Neural crest cell (in vitro differentiated cells): ENCODE data around the gene GPSM3. TPM values are rescaled to one million over a fixed set of nuclear protein-coding genes. Genes with fewer than 3 reads are reported as not detected.

Experiments used
- DNase-seq: peaks from one replicate; pipeline ENCODE4 v3.0.0; 2021; ENCODE audit warnings: low read depth, mixed read lengths, low spot score
- H3K27ac Mint-ChIP-seq: one replicate; pipeline ENCODE4 v1.8.0; 2021; ENCODE audit warnings: mild to moderate bottlenecking, mixed read lengths; ENCODE audit not compliant: unreplicated experiment
- H3K27me3 Mint-ChIP-seq: 2 replicates; pipeline ENCODE4 v1.8.0; 2021; ENCODE audit warnings: low read depth, mild to moderate bottlenecking, mixed read lengths
- H3K36me3 Mint-ChIP-seq: 2 replicates; pipeline ENCODE4 v1.8.0; 2021; ENCODE audit warnings: low read depth, mild to moderate bottlenecking, mixed read lengths
- H3K4me1 Mint-ChIP-seq: 2 replicates; pipeline ENCODE4 v1.8.0; 2021; ENCODE audit warnings: mixed read lengths
- H3K4me3 Mint-ChIP-seq: one replicate; pipeline ENCODE4 v1.8.0; 2021; ENCODE audit warnings: mild to moderate bottlenecking, mixed read lengths
- H3K9me3 Mint-ChIP-seq: 2 replicates; pipeline ENCODE4 v1.8.0; 2021; ENCODE audit warnings: mixed read lengths
- CTCF ChIP-seq: fragments of 200-600 bp; sonication (generic); conservative IDR thresholded peaks from 2 replicates; pipeline ENCODE4 v1.5.0; 2021; ENCODE audit warnings: antibody characterized with exemption, mild to moderate bottlenecking
- long read RNA-seq: library from polyadenylated mRNA; unstranded; transcript quantifications from one replicate; pipeline ENCODE4 v2.0.0, GENCODE V29; 2020
- total RNA-seq: library from RNA; stranded (reverse); gene quantifications from 2 replicates; pipeline ENCODE4 v1.2.1, GENCODE V29; 2021

The GPSM3 gene
- 7.3 and 8.0 TPM in 2 replicates for total RNA-seq
- long read RNA-seq, result 0 reads

GRCh38 chr6:32192608-32193039 lies at the start of gene GPSM3:
TSS of gene GPSM3 (minus strand) at chr6:32192643. CDS start at chr6:32192513, 130 bp downstream.
- no peak for TF ChIP-seq CTCF
- Mint-ChIP-seq H3K27me3 (no peaks in the 10 kb centered on the region), H3K36me3 (peaks cover under 1% of the 10 kb centered on the region), H3K27ac (peak within 1 kb of the TSS; percentile 84), H3K4me1 (peaks cover 68% of the 10 kb centered on the region), H3K9me3 (no peaks in the 10 kb centered on the region), H3K4me3 (peak within 1 kb of the TSS; percentile 98)
- DNase-seq, result no peak

GRCh38 chr6:32240686-32241085 lies 48.2 kb upstream of the GPSM3 start:
- H3K36me3 Mint-ChIP-seq, result no peaks in the 10 kb centered on the region
- H3K27me3 Mint-ChIP-seq, result no peaks in the 10 kb centered on the region
- no peaks in the 10 kb centered on the region for H3K9me3 Mint-ChIP-seq
- no peak overlapping the region for H3K27ac Mint-ChIP-seq
- no peak overlapping the region for H3K4me3 Mint-ChIP-seq
- no peak for TF ChIP-seq CTCF
- peaks cover 8% of the 10 kb centered on the region for H3K4me1 Mint-ChIP-seq
- DNase-seq, result no peak

- no peak overlapping the region for H3K27ac Mint-ChIP-seq
- no peak for TF ChIP-seq CTCF
- no peaks in the 10 kb centered on the region for H3K27me3 Mint-ChIP-seq
- no peaks in the 10 kb centered on the region for H3K9me3 Mint-ChIP-seq
- H3K4me3 Mint-ChIP-seq, result no peak overlapping the region
- H3K36me3 Mint-ChIP-seq, result no peaks in the 10 kb centered on the region
- H3K4me1 Mint-ChIP-seq, result peaks cover 9% of the 10 kb centered on the region
- DNase-seq, result no peak
Observed at GRCh38 chr6:32239462-32239861, 47.0 kb upstream of the GPSM3 start.

GRCh38 chr6:32234934-32235333 lies 42.5 kb upstream of the GPSM3 start:
- no peaks in the 10 kb centered on the region for H3K9me3 Mint-ChIP-seq
- H3K4me1 Mint-ChIP-seq, result peaks cover 9% of the 10 kb centered on the region
- no peak for TF ChIP-seq CTCF
- H3K36me3 Mint-ChIP-seq, result no peaks in the 10 kb centered on the region
- H3K4me3 Mint-ChIP-seq, result no peak overlapping the region
- no peak for DNase-seq
- no peaks in the 10 kb centered on the region for H3K27me3 Mint-ChIP-seq
- H3K27ac Mint-ChIP-seq, result no peak overlapping the region

GRCh38 chr6:32226434-32226833 lies 34.0 kb upstream of the GPSM3 start:
- H3K36me3 Mint-ChIP-seq, result no peaks in the 10 kb centered on the region
- no peak for TF ChIP-seq CTCF
- no peak overlapping the region for H3K27ac Mint-ChIP-seq
- H3K27me3 Mint-ChIP-seq, result no peaks in the 10 kb centered on the region
- H3K4me3 Mint-ChIP-seq, result no peak overlapping the region
- H3K4me1 Mint-ChIP-seq, result peaks cover 13% of the 10 kb centered on the region
- no peak for DNase-seq
- no peaks in the 10 kb centered on the region for H3K9me3 Mint-ChIP-seq

- Mint-ChIP-seq H3K27ac (no peak overlapping the region), H3K4me3 (no peak overlapping the region), H3K36me3 (no peaks in the 10 kb centered on the region), H3K9me3 (no peaks in the 10 kb centered on the region), H3K27me3 (no peaks in the 10 kb centered on the region), H3K4me1 (peaks cover 13% of the 10 kb centered on the region)
- TF ChIP-seq CTCF, result no peak
- no peak for DNase-seq
Observed at GRCh38 chr6:32224696-32225095, 32.3 kb upstream of the GPSM3 start.
